NB4 (cell line): ENCODE measurements around the gene EIF3D.

Experiments
- POLR2A ChIP-seq: IDR thresholded peaks from 2 replicates; pipeline ENCODE4 v1.6.1; 2011; ENCODE audit warnings: mild to moderate bottlenecking; ENCODE audit not compliant: insufficient read length; ENCODE audit errors: extremely low read depth
- TF ChIP-seq, protein P1 (sequence below): IDR thresholded peaks from one replicate; pipeline ENCODE4 v1.5.1; 2012; ENCODE audit warnings: low read depth, low read length

- TF ChIP-seq, protein P1, sequence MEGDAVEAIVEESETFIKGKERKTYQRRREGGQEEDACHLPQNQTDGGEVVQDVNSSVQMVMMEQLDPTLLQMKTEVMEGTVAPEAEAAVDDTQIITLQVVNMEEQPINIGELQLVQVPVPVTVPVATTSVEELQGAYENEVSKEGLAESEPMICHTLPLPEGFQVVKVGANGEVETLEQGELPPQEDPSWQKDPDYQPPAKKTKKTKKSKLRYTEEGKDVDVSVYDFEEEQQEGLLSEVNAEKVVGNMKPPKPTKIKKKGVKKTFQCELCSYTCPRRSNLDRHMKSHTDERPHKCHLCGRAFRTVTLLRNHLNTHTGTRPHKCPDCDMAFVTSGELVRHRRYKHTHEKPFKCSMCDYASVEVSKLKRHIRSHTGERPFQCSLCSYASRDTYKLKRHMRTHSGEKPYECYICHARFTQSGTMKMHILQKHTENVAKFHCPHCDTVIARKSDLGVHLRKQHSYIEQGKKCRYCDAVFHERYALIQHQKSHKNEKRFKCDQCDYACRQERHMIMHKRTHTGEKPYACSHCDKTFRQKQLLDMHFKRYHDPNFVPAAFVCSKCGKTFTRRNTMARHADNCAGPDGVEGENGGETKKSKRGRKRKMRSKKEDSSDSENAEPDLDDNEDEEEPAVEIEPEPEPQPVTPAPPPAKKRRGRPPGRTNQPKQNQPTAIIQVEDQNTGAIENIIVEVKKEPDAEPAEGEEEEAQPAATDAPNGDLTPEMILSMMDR, result no peak
- TF ChIP-seq POLR2A, result no peak
Observed at GRCh38 chr22:36548606-36549005, 19.6 kb upstream of the EIF3D start.
